Measurements from ENCODE around the gene SNRK. TPM values are rescaled to one million over a fixed set of nuclear protein-coding genes. Genes with fewer than 3 reads are reported as not detected.

SNRK gene
- total RNA-seq, 6 experiments from 2014 or later: 14.0 to 26.2 (median 15.3) TPM

DNA sequence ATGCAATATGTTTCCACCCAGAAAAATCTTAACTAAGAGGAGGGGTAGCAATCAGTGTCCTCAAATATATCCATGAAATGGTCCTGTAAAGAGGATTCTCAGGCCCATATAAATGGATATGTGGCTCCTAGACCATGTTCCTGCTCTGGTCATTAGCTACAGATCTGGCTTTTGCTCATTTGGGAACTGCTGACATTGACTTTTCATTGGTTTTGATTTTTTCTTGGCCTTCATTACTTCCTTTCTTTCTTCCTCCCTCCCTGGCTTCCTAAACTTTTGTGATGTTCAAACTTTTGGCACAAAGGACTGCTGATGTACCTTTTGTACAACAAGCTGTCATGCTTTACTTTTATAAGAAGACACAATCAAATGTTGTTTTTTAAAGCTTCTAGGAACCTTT lies 41.6 kb upstream of the SNRK start:
- TF ChIP-seq, protein P1, sequence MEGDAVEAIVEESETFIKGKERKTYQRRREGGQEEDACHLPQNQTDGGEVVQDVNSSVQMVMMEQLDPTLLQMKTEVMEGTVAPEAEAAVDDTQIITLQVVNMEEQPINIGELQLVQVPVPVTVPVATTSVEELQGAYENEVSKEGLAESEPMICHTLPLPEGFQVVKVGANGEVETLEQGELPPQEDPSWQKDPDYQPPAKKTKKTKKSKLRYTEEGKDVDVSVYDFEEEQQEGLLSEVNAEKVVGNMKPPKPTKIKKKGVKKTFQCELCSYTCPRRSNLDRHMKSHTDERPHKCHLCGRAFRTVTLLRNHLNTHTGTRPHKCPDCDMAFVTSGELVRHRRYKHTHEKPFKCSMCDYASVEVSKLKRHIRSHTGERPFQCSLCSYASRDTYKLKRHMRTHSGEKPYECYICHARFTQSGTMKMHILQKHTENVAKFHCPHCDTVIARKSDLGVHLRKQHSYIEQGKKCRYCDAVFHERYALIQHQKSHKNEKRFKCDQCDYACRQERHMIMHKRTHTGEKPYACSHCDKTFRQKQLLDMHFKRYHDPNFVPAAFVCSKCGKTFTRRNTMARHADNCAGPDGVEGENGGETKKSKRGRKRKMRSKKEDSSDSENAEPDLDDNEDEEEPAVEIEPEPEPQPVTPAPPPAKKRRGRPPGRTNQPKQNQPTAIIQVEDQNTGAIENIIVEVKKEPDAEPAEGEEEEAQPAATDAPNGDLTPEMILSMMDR (IDR thresholded peaks at IDR 0.05): no peak
- DNase-seq: no peak
- no peaks in the 10 kb centered on the region for H3K27me3 ChIP-seq
- H3K36me3 ChIP-seq: no peaks in the 10 kb centered on the region
- no peak for ATAC-seq
- H3K27ac ChIP-seq: no peak overlapping the region
- no peaks in the 10 kb centered on the region for H3K4me1 ChIP-seq
- intact Hi-C loops (cut with DNase I): no loop called here
- no peaks in the 10 kb centered on the region for H3K9me3 ChIP-seq
- no peak overlapping the region for H3K4me3 ChIP-seq

GRCh38 chr3:43246976-43247375 lies 39.4 kb upstream of the SNRK start:
- TF ChIP-seq, protein P1 (IDR thresholded peaks at IDR 0.05): no peak
- TF ChIP-seq POLR2A (IDR thresholded peaks at IDR 0.05): no peak
- DNase-seq: no peak
- Histone ChIP-seq H3K4me1 (no peaks in the 10 kb centered on the region), H3K4me3 (no peak overlapping the region), H3K27me3 (no peaks in the 10 kb centered on the region), H3K36me3 (no peaks in the 10 kb centered on the region), H3K9me3 (no peaks in the 10 kb centered on the region), H3K27ac (no peak overlapping the region)
- 40% methylated on average over 2 of the region's 2 CpGs for WGBS (ENCODE audit: insufficient coverage, low coverage, low lambda C conversion rate, missing lambda C conversion rate)
- ATAC-seq: peak; percentile 59 to 85 (median 72)
- intact Hi-C loops (cut with DNase I): no loop called here

DNA sequence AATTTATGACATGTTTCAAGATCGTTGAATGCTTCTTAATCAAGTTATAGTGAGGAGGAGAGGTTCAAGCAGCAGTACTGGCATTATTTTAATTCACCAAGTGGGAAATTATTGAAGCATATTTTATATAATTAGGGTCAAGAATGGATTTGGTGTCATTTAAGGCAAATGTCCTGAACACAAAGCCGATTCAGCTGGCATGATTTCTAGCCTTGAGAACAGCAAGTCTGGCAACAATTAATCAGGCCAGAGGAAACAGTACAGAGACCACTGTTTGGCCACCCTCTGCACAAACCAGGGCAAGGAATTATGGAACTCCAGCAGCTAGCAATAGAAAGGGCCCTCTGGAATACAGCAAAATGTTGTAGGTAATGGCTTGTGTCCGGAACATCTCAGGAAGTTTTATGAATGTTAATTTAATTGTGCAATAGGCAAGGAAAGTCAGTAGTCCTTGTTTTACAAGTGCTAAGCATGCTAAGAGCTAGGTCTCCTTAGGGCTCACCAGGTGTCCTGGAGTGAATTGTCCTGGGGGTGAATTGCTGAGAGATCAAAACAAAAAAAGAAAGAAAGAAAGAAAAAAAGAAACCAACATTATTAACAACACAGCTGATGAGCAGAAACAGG lies 38.7 kb upstream of the SNRK start:
- DNase-seq (no peak), ATAC-seq (no peak)
- Histone ChIP-seq H3K36me3 (no peaks in the 10 kb centered on the region), H3K4me1 (no peaks in the 10 kb centered on the region), H3K27me3 (no peaks in the 10 kb centered on the region), H3K9me3 (no peaks in the 10 kb centered on the region), H3K27ac (no peak overlapping the region), H3K4me3 (no peak overlapping the region)
- 34% methylated on average over 3 of the region's 3 CpGs for WGBS (ENCODE audit: insufficient coverage, low coverage, low lambda C conversion rate, missing lambda C conversion rate)
- TF ChIP-seq, protein P1 (IDR thresholded peaks at IDR 0.05): no peak
- TF ChIP-seq POLR2A (IDR thresholded peaks at IDR 0.05): no peak
- intact Hi-C loops (cut with DNase I): no loop called here

DNA sequence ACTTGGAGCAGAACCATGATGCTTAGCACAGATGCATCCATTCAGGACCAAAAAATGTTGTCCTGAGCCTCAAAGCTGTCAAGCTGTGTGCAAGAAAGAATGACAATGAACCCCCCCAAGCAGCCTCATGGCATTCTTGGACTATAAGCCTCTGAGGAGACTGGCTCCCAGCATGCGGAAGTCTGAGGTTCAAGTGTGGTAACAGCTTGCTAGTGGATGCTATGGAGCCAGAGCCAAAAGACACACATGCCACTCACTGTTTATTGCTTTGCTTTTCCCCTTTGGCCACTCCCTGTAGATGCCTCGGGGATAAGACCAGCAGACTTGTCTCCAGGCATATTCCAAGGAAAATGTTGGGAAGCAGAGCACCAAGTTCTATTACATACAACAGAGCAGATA lies 38.2 kb upstream of the SNRK start:
- Histone ChIP-seq H3K9me3 (no peaks in the 10 kb centered on the region), H3K27me3 (no peaks in the 10 kb centered on the region), H3K27ac (no peak overlapping the region), H3K4me3 (no peak overlapping the region), H3K36me3 (no peaks in the 10 kb centered on the region), H3K4me1 (no peaks in the 10 kb centered on the region)
- DNase-seq: no peak
- no peak for TF ChIP-seq POLR2A (IDR thresholded peaks at IDR 0.05)
- TF ChIP-seq, protein P1 (IDR thresholded peaks at IDR 0.05): no peak
- 25% methylated on average over 1 of the region's 2 CpGs for WGBS (ENCODE audit: insufficient coverage, low coverage, low lambda C conversion rate, missing lambda C conversion rate)
- ATAC-seq: no peak
- intact Hi-C loops (cut with DNase I): no loop called here

DNA sequence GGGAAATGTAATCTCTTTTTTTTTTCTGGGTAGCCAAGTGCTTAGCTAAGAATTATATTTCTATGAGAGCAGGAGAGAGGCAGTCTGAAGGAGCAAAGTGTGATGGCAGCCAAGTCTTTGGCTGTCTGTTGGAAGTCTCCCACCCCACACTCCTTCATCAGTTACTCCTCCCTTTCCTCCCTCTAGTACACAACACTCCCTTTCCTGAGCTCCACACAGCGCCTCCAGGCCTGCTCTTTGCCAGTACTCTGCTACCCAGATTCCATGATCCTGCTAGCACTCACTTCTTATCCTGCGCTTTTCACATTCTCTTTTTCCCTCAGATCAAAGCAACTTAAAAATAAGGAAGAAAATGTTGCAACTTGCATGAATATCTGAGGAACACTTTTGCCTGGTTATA lies 37.4 kb upstream of the SNRK start:
- H3K4me1 ChIP-seq: no peaks in the 10 kb centered on the region
- intact Hi-C loops (cut with DNase I): no loop called here
- H3K27me3 ChIP-seq: no peaks in the 10 kb centered on the region
- ATAC-seq: no peak
- H3K36me3 ChIP-seq: no peaks in the 10 kb centered on the region
- WGBS (ENCODE audit: insufficient coverage, low coverage, low lambda C conversion rate, missing lambda C conversion rate): 100% methylated on average over 2 of the region's 2 CpGs
- no peak for DNase-seq
- TF ChIP-seq, protein P1 (IDR thresholded peaks at IDR 0.05): no peak
- no peak for TF ChIP-seq POLR2A (IDR thresholded peaks at IDR 0.05)
- no peaks in the 10 kb centered on the region for H3K9me3 ChIP-seq
- no peak overlapping the region for H3K27ac ChIP-seq
- no peak overlapping the region for H3K4me3 ChIP-seq
